AG08396 (cell line): Measurements from ENCODE around the gene PITPNM1.
"Not testable (repeated sequence)": the region's sequence is repeated elsewhere in the genome, so short reads cannot be mapped to it uniquely, and the experiment has no call there.

Experiments used
- DNase-seq: peaks from one replicate; pipeline ENCODE4 v3.0.0; 2012; ENCODE audit warnings: low spot score, mixed read lengths

Gene PITPNM1

DNA sequence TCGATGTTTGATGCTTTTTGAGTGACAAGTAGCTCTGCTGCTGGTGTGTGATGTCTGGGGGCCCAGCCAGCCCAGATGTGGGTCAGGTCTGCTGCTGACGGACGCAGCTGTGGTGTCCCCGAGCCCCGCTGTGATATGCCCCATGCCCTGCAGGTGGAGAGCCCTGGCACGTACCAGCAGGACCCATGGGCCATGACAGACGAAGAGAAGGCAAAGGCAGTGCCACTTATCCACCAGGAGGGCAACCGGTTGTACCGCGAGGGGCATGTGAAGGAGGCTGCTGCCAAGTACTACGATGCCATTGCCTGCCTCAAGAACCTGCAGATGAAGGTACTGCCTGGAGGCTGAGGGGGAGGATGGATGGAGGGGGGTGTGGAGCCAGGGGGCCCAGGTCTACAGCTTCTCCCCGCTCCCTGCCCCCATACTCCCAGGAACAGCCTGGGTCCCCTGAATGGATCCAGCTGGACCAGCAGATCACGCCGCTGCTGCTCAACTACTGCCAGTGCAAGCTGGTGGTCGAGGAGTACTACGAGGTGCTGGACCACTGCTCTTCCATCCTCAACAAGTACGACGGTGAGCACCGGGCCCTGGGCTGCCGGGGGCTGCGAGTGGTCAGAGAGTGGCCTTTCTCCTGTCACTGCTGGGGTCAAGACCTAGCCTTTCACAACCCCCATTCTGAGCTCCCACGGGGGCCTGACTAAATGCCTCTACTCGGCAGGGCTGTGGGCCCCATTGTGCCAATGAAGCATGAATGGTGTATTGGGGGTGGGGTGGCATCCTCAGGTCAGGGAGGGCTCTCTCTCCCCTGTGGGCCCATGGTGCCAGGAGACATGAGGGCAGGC, 15.1 kb downstream of the PITPNM1 start:
- DNase-seq: no peak

DNA sequence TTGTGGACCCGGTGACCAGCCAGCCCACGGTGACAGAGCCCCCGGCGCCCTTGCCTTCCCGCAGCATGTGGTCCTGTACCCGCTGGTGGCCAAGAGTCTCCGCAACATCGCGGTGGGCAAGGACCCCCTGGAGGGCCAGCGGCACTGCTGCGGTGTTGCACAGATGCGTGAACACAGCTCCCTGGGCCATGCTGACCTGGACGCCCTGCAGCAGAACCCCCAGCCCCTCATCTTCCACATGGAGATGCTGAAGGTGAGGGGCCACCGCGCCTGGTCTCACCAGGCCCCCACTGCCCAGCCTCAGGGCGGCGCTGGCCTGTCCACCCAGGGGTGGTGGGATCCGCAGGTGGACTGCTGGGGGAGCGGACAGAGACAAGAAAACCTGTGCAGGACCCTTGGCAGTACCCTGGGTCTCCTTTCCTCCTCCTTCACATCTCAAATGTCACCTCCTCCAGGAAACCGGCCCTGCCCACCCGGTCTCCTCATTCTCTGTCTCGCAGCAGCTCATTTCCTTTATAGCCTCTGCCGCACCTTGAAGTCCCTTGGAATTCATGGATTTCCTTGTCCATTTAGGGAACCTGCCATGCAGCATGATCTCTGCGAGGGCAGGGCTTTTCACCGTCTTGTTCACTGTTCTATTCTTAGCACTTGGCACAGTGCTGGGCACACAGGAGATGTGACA, 15.8 kb downstream of the PITPNM1 start:
- DNase-seq: no peak

DNA sequence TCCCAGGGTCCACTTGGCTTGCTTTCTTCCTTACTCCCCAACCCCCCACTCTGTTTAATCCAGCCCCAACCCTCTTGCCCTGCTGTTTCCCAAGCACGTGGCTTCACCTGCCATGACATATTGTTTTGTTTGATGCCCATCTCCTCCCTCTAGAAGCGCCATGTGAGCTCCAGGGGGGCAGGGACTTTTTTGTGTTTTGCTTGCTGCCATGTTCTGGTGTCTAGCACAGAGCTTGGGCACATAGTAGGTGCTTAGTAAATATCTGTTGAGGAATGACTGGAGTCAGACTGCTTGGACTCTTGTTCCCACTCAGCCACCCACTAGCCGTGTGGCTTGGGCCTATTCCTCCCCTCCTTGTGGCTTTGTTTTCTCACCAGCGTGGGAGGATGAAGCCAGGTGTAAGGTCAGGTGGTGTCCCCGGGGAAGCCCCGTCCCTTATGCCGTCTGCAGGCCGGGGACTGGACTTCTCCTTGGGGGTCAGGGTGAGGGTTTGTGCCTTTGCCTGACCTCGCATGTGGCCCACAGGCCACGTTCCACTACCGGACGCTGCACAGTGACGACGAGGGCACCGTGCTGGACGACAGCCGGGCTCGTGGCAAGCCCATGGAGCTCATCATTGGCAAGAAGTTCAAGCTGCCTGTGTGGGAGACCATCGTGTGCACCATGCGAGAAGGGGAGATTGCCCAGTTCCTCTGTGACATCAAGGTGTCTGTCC, 18.5 kb downstream of the PITPNM1 start:
- no peak for DNase-seq

DNA sequence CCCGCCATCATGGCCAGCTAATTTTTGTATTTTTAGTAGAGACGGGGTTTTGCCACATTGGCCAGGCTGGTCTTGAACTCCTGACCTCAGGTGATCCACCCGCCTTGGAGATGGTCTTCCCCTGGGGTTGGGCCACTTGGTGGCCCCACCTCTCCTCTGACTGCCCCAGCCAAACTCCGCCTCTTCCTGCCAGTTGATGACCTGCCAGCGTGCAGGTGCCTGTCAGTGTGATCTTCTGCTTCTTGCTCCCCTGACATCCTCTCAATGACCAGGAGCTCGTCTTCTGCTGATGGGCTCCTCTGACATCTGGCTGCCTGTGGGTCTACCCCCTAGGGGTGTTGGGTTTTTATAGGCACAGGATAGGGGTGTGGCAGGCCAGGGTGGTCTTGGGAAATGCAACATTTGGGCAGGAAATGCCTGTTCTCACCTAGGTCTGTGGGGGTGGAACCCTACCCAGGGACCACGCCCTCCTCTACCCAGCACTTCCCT, 19.2 kb downstream of the PITPNM1 start:
- not testable (repeated sequence) for DNase-seq

DNA sequence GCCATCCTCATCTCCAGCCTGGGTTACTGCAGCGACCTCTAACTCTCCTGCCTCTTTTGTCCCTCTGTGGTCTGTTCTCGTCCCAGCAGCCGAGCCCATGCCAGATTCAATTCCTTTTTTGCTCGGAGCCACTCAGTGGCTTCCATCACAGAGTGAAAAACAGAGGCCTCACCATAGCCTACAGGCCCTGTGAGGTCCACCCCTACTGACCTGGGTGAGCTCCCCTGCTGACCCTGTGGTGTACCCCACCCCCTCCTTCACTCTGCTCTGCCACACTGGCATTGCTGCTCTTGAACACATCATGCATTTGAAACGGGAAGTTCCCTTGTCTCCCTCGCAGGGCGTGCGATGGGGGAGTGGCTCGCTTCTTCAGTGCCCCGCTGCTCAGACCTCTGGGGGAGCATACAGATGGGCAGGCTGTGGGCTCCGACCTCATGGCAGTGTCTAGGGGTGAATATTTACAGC, 20.3 kb downstream of the PITPNM1 start:
- no peak for DNase-seq

DNA sequence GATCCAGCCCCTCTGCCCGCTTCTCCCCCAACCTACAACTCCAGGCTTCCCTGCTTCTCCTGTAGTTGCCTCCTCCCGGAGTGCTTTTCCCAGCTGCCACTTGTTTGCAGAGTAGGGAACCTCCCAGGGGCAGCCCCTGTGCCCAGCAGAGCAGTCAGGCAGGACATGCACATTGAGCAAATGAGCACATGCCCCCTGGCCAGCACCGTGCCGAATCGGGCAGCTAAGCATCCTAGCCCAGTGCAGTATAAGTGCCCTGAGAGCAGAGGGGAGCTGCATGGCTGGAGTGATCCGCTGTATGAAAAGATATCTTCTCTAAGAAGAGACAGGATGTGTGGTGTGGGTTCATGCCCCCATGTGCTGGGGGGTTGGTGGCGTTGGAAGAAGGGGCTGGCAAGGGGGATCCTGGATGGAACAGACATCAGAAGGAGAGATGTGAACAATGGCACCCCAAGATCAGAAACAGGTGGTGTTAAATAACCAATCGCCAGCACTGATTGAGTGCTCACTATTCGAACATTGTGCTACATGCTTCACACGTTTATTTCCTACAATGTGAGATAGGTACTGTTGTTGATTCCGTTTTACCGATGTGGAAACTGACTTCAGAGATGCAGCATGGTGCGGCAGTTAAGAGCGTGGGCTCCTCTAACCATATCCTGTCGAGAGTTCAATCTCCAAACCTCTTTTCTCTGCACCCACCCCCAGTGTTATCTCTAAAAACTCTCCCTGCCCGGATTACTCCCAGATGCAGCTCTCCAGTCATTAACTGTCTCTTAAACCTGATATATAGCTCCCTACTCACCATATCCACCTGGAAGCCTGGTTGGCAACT, 21.1 kb downstream of the PITPNM1 start:
- no peak for DNase-seq

DNA sequence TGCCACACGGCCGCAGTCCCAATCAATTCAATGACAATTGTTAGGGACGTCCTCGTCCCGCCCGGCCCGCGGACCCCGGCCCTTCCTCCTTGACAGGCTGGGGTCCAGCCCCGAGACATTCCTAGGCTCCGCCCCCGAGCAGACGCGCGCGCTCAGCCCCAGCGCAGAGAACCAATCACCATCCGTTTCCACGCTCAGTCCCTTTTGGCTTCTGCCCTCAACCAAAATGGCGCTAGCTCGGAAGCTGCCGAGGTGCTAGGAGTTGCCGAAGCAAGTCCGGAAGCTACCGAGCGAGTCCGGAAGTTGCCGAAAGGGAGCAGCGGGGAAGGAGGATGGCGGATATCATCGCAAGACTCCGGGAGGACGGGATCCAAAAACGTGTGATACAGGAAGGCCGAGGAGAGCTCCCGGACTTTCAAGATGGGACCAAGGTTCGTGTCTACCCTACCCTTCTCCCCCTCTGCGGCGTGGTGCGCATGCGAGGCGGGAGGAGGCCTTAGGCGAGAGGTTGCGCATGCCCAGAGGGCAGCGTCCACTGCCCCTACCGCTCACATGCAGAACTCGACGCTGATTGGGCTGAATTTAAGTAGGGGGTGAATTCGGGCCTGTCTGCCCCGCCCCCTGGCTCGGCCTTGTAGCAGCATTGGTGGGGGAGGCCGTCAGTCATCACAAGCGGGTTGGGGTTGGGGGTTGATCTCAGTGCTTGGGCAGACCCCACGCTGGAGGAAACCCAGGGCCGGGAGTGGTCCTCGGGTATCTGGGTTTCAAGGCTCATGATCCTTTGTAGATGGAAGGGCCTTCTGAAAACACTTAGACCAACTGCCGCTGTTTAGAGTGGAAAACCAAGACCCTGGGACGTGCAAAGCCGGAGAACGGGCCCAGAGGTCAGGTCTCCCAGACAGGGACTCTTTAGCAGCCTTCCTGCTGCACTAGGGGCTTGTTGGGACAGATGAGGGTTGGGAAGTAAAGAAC, 22.1 kb downstream of the PITPNM1 start, which contains the start of gene AIP:
Gene AIP, plus strand, starts transcription at position 200 of the 972 bp plus-strand sequence. Its CDS starts 133 bp downstream, at position 333.
- DNase-seq: peak; percentile 99

DNA sequence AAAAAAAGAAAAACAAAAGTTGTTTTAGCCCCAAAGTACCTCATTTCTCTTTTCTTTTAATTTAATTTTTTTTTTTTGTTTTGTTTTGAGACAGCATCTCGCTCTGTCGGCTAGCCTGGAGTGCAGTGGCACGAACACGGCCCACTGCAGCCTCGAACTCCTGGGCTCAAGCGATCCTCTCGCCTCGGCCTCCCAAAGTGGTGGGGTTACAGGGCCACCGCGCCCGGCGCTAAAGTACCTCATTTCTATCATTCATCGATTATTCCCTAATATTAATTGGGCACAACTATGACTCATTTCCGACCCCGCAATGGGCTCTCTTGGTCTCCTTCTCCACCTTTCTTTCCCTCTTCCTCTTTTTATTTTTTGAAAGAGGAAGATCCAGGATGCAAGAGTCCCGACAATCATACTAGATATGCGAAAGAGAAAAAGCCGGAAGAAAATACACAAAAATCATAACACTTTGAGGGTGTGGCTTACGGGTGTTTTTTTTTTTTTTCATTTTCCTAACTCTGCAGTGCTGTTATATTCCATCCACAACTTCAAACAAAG, 22.8 kb downstream of the PITPNM1 start:
- peak; percentile 51 for DNase-seq

DNA sequence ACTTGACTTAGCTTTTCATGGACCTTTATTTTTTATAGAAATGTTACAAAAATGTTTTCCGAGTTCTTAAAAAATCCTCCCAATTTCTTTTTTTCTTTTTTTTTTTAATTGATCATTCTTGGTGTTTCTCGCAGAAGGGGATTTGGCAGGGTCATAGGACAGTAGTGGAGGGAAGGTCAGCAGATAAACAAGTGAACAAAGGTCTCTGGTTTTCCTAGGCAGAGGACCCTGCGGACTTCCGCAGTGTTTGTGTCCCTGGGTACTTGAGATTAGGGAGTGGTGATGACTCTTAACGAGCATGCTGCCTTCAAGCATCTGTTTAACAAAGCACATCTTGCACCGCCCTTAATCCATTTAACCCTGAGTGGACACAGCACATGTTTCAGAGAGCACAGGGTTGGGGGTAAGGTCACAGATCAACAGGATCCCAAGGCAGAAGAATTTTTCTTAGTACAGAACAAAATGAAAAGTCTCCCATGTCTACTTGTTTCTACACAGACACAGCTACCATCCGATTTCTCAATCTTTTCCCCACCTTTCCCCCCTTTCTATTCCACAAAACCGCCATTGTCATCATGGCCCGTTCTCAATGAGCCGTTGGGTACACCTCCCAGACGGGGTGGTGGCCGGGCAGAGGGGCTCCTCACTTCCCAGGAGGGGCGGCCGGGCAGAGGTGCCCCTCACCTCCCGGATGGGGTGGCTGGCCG, 27.7 kb downstream of the PITPNM1 start:
- not testable (repeated sequence) for DNase-seq

DNA sequence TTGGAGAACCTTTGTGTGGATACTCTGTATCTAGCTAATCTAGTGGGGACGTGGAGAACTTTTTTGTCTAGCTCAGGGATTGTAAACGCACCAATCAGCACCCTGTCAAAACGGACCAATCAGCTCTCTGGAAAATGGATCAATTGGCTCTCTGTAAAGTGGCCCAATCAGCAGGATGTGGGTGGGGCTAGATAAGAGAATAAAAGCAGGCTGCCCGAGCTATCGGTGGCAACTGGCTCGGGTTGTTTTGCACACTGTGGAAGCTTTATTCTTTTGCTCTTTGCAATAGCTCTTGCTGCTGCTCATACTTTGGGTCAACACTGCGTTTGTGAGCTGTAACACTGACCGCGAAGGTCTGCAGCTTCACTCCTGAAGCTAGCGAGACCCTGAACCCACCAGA, 28.5 kb downstream of the PITPNM1 start:
- not testable (repeated sequence) for DNase-seq

DNA sequence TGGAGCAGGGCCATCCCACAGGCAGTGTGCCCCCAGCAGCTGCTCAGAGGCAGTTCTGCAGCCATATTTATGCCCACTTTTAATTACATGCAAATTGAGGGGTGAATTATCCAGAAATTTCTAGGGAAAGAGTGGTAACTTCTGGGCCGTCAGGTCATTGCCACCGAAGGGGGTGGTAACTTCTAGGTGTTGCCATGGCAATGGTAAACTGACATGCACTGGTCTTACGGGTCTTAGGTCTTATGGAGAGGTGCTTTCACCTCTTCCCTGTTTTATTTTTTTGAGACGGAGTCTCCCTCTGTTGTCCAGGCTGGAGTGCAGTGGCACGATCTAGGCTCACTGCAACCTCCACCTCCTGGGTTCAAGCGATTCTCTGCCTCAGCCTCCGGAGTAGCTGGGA, 32.3 kb downstream of the PITPNM1 start:
- no peak for DNase-seq

DNA sequence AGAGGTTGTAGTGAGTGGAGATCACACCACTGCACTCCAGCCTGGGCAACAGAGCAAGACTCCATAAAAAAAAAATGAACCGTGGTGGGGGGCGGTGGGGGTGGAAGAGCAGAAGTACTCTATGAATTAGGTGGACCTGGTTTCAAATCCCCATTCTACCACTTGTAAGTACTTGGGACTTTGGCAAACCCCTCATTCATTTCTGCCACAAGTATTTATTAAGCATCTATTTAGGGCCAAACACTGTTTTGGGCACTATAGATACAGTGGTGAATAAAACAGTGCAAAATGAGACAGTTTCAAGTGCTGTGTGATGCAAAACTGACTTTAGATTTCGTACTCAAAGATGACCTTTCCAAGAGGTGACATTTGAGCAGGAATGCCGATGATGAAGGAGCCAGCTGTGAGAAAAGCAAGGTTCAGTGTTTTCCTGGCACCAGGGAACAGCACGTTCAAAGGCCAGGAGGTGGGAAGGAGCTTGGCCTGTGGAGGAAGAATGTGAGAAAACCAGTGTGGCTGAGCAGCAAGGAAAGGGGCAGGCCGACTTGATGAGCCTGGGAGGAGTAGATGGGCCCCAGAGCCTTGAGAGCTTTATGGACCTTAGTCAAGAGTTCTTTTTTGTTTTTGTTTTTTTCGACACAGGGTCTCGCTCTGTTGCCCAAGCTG, 34.7 kb downstream of the PITPNM1 start:
- no peak for DNase-seq

DNA sequence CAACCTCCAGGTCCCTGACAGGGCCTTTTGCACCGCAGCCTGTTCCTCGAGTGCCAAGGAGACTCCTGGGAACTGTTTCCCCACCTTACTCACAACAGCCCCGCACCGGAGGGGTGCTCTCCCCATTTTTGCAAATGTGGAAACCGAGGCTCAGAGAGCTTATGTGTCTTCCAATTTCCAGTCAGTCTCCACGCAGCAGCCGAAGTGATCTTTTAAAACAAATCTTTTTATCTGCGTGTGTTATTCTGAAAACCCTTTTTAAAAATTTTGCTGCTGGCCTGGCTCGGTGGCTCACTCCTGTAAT, 35.7 kb downstream of the PITPNM1 start:
- DNase-seq: no peak

DNA sequence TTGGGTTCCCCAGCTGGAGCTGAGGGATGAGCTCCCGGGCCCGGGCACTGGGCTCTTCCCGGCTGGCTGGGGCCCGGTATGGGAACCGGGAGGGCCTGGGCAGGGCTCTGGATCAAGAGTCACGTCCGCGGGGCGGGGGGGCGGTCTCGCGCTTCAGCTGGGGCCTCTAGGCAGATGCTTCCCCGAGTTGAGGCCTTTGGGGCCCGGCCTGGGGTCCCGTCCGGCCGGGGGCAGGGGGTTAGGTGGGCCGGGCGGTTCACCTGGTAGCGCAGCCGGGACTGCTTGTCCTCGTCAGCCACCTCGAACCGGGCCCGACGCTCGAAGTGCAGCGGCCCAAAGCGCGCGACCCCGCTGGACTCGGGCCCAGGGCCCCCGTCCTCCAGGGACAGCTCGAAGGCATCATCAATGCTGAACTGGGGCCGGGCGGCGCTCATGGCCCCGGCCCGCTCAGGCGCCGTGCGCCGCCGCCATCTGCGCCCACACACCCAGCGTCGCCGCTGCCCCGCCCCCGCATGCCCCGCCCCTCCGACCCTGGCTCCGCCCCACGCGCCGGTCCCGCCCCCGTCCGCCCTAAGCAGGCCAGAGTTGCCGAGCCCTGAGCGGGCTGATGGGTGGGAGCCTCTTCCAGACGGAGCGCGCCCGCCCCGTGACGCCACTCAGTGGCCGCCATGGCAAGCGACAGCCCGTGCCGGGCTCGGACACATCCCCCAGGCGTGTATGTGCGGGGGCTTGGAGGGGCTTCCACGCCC, 36.2 kb downstream of the PITPNM1 start, which contains the start of gene TMEM134:
Gene TMEM134, minus strand, starts transcription at position 493 of the 749 bp plus-strand sequence. Its CDS starts 59 bp downstream, at position 434.
- DNase-seq: peak; percentile 99

DNA sequence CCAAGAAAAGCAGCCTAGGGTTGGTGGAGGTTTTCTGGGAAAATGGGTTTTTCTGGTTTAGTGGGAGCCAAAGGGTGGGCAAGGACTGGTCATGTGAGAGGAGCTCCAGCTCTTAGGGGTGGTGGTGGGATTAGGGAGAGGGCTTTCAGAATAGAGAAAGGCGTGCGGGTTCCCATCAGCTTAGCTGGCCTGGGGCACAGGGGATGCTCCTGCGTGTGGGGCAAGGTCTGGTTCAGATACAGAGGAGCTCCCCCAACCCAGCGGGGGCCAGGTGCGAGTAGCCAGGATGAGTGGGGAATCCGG, 36.8 kb downstream of the PITPNM1 start:
- DNase-seq: no peak

DNA sequence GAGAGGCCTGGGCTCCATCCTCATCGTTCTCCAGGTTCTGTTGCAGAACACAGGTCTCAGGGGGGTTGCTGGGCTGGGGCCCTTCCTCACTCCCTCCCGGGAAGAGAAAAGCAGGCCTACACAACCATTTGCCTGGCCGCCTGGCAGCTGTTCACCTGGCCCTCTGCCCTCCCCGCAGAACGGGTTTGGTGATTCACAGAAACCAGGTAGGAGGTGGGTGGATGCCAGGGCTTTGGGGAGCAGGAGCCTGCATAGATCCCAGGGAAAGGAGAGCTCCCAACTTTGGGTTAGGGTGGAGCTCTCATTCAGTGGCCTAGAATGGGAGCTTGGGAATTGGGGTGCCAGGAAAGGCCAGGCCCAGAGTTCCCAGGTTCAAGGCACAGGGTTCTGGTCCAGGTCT, 37.1 kb downstream of the PITPNM1 start:
- no peak for DNase-seq

DNA sequence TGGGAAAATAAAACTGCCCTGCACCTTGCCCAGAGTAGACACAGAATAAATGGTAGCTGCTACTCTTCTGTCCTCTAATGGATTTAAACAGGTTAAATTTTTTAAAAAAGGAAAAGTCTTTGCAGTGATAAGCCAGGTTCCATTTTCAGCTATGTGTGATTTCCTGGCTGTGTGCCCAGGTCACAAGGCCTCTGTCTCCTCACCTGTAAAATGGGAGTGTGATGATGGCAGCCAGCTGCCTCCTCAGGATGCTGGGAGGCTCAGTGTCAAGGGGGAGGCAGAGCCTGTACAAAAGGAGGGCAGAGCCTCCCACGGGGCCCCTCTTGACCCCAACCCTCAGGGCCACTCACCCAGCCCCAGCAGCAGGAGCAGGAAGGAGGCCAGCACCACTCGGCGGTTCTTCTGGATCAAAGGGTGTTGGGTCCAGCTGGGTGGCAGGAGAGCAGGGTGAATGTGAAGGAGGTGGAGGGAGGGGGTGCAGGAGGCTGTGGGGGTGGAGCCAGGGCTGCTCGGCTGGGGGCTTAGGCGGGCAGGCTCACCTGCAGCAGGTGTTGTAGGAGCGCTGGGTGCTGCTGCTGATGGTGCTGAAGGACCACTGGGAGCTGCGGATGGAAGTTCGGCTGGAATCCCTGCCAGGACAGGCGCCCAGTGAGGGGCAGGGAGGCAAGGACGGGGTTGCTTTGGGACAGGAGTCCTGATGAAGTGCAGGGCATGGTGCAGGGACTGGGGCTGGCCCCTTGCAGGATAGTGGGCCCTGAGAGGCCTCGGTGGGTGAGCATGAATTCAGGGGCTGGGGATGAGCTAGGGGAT, 38.0 kb downstream of the PITPNM1 start:
- no peak for DNase-seq
